ENCODE measurements around the gene C6orf132. TPM values are rescaled to one million over a fixed set of nuclear protein-coding genes. Genes with fewer than 3 reads are reported as not detected.

Gene C6orf132
- total and polyA plus RNA-seq, 9 of the 15 experiments (the other 6 are each of a cell fraction or from before 2014, with no cell fraction given): 0.06 to 0.35 (median 0.14) TPM

GRCh38 chr6:42104095-42104803, 38.2 kb downstream of the C6orf132 start (continued):
- TF ChIP-seq THAP12 (CRISPR knock-in tag; IDR thresholded peaks at IDR 0.05) (peak; percentile 72), NEUROD1 (IDR thresholded peaks at IDR 0.05; ENCODE audit: borderline replicate concordance, low read depth, low read length, partially characterized antibody) (peak; percentile 71), NBN (IDR thresholded peaks at IDR 0.05; ENCODE audit: low read depth) (peak; percentile 92), SRF (CRISPR knock-in tag; IDR thresholded peaks at IDR 0.05) (peak in 1 of 2 experiments; percentile 79; a peak in 1 of 4 replicates), CTCFL (IDR thresholded peaks at IDR 0.05; ENCODE audit: borderline replicate concordance, insufficient read depth, low read depth, low read length, poor library complexity, severe bottlenecking) (peak; percentile 91), ZEB2 (IDR thresholded peaks at IDR 0.05) (peak; percentile 82), PREB (CRISPR knock-in tag; IDR thresholded peaks at IDR 0.05) (0 out of 2 replicates have a peak, but pooled peaks have one; percentile 85), KLF16 (IDR thresholded peaks at IDR 0.05) (no peak), NR3C1 (CRISPR knock-in tag; IDR thresholded peaks at IDR 0.05) (peak; percentile 83; the same call in 1 of the 2 replicates), FOXJ2 (tag; IDR thresholded peaks at IDR 0.05) (peak; percentile 29; the same call in 1 of the 2 replicates), GATA2 (CRISPR knock-in tag; IDR thresholded peaks at IDR 0.05) (no peak), ATF7 (IDR thresholded peaks at IDR 0.05) (peak; percentile 85), ZNF584 (CRISPR knock-in tag; IDR thresholded peaks at IDR 0.05; ENCODE audit: low read depth) (0 out of 2 replicates have a peak, but pooled peaks have one; percentile 23), ATF3 (IDR thresholded peaks at IDR 0.05) (no peak), ATF3 (CRISPR knock-in tag; conservative IDR thresholded peaks at IDR 0.05) (peak; percentile 64; the same call in 1 of the 2 replicates), NCOA2 (IDR thresholded peaks at IDR 0.05; ENCODE audit: partially characterized antibody in 2 of 2) (no peak), ARID3B (CRISPR knock-in tag; IDR thresholded peaks at IDR 0.05; ENCODE audit: borderline replicate concordance) (no peak), HDGF (IDR thresholded peaks at IDR 0.05) (peak; percentile 91; the same call in 1 of the 2 replicates), JUN (IDR thresholded peaks at IDR 0.05; ENCODE audit: borderline replicate concordance, low read depth, low read length) (peak; percentile 8; the same call in 1 of the 2 replicates), JUN (CRISPR knock-in tag; IDR thresholded peaks at IDR 0.05; ENCODE audit: borderline replicate concordance) (peak; percentile 84)

Measured in K562 (cell line).